ENCODE data around the gene GJA10. TPM values are rescaled to one million over a fixed set of nuclear protein-coding genes. Genes with fewer than 3 reads are reported as not detected.

The GJA10 gene
- polyA plus RNA-seq, 1 donor (not counting 4 experiments of a cell fraction or from before 2014, with no cell fraction given) = not detected

DNA sequence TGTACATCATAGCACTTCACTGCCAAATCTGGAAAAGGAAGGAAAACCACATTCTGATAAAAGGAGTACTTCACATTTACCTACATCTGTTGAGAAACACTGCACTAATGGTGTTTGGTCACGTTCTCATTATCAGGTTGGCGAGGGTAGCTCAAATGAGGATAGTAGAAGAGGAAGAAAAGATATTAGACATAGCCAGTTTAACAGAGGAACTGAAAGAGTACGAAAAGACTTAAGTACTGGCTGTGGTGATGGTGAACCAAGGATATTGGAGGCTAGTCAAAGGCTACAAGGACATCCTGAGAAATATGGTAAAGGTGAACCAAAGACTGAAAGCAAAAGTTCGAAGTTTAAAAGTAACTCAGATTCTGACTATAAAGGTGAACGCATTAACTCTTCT, 32.0 kb upstream of the GJA10 start:
- peaks cover 12 to 21% of the 10 kb centered on the region in 2 experiments for H3K36me3 ChIP-seq (ENCODE audit: control insufficient read depth in 2 of 2, extremely low read depth in 1 of 2, insufficient read depth in 2 of 2, low read length in 2 of 2)

DNA sequence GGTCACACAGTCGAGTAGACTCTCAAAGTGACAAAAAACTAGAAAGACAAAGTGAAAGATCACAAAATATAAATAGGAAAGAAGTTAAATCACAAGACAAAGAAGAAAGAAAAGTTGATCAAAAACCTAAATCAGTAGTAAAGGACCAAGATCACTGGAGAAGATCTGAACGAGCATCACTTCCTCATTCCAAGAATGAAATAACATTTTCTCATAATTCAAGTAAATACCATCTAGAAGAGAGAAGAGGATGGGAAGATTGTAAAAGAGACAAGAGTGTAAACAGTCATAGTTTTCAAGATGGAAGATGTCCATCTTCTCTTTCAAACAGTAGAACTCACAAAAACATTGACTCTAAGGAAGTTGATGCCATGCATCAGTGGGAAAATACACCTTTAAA, 31.6 kb upstream of the GJA10 start:
- no peak overlapping the region for H3K27ac ChIP-seq (ENCODE audit: control insufficient read depth, insufficient read depth, low read length)

More for the DNA sequence above, 32.0 kb upstream of the GJA10 start:
- Histone ChIP-seq H3K9ac (ENCODE audit: control insufficient read depth, extremely low read depth, insufficient read depth, low read length) (no peak overlapping the region), H4K20me1 (ENCODE audit: control insufficient read depth, extremely low read depth, insufficient read depth, low read length) (no peaks in the 10 kb centered on the region), H2AFZ (ENCODE audit: control insufficient read depth, low read length) (no peak overlapping the region), H3K4me2 (ENCODE audit: control insufficient read depth, extremely low read depth, insufficient read depth, low read depth, low read length) (no peak overlapping the region), H3K9me1 (ENCODE audit: control insufficient read depth, extremely low read depth, insufficient read depth, low read length) (no peaks in the 10 kb centered on the region), H3K27me3 (ENCODE audit: control insufficient read depth, extremely low read depth, insufficient read depth, low read length) (no peaks in the 10 kb centered on the region), H3K4me3 (ENCODE audit: control insufficient read depth in 2 of 3, extremely low read depth in 1 of 3, insufficient read depth in 2 of 3, low read depth in 1 of 3, low read length in 3 of 3) (no peak overlapping the region), H3K27ac (ENCODE audit: control insufficient read depth, insufficient read depth, low read length) (no peak overlapping the region), H3K79me2 (ENCODE audit: control insufficient read depth, insufficient read depth, low read length) (no peaks in the 10 kb centered on the region), H3K9me3 (ENCODE audit: control insufficient read depth, low read depth, low read length) (no peaks in the 10 kb centered on the region), H3K4me1 (ENCODE audit: control insufficient read depth, extremely low read depth, insufficient read depth, low read length) (no peaks in the 10 kb centered on the region)
- dilution Hi-C loops (cut with MboI; ENCODE audit: extremely low pct_ligation_motif_present, low sequenced_read_pairs) = no loop called here
- DNase-seq (ENCODE audit: low read depth, low spot score) = no peak
- TF ChIP-seq, protein P1, sequence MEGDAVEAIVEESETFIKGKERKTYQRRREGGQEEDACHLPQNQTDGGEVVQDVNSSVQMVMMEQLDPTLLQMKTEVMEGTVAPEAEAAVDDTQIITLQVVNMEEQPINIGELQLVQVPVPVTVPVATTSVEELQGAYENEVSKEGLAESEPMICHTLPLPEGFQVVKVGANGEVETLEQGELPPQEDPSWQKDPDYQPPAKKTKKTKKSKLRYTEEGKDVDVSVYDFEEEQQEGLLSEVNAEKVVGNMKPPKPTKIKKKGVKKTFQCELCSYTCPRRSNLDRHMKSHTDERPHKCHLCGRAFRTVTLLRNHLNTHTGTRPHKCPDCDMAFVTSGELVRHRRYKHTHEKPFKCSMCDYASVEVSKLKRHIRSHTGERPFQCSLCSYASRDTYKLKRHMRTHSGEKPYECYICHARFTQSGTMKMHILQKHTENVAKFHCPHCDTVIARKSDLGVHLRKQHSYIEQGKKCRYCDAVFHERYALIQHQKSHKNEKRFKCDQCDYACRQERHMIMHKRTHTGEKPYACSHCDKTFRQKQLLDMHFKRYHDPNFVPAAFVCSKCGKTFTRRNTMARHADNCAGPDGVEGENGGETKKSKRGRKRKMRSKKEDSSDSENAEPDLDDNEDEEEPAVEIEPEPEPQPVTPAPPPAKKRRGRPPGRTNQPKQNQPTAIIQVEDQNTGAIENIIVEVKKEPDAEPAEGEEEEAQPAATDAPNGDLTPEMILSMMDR (optimal IDR thresholded peaks at IDR 0.05 in 1 of 3, IDR thresholded peaks at IDR 0.05 in 1 of 3, conservative IDR thresholded peaks at IDR 0.05 in 1 of 3; ENCODE audit: extremely low read depth in 1 of 3, insufficient read depth in 2 of 3, low read length in 3 of 3) = no peak
- no peak for TF ChIP-seq EZH2 (IDR thresholded peaks at IDR 0.05; ENCODE audit: low read length)
- FAIRE-seq = no peak

More for the DNA sequence above, 31.6 kb upstream of the GJA10 start:
- H3K9ac ChIP-seq (ENCODE audit: control insufficient read depth, extremely low read depth, insufficient read depth, low read length) = no peak overlapping the region
- no peak overlapping the region for H3K4me3 ChIP-seq (ENCODE audit: control insufficient read depth in 2 of 3, extremely low read depth in 1 of 3, insufficient read depth in 2 of 3, low read depth in 1 of 3, low read length in 3 of 3)
- FAIRE-seq = peak; percentile 13
- H4K20me1 ChIP-seq (ENCODE audit: control insufficient read depth, extremely low read depth, insufficient read depth, low read length) = no peaks in the 10 kb centered on the region
- TF ChIP-seq, protein P1 (optimal IDR thresholded peaks at IDR 0.05 in 1 of 3, IDR thresholded peaks at IDR 0.05 in 1 of 3, conservative IDR thresholded peaks at IDR 0.05 in 1 of 3; ENCODE audit: extremely low read depth in 1 of 3, insufficient read depth in 2 of 3, low read length in 3 of 3) = no peak
- TF ChIP-seq EZH2 (IDR thresholded peaks at IDR 0.05; ENCODE audit: low read length) = no peak
- peaks cover 9 to 21% of the 10 kb centered on the region in 2 experiments for H3K36me3 ChIP-seq (ENCODE audit: control insufficient read depth in 2 of 2, extremely low read depth in 1 of 2, insufficient read depth in 2 of 2, low read length in 2 of 2)
- no peaks in the 10 kb centered on the region for H3K4me1 ChIP-seq (ENCODE audit: control insufficient read depth, extremely low read depth, insufficient read depth, low read length)
- H3K4me2 ChIP-seq (ENCODE audit: control insufficient read depth, extremely low read depth, insufficient read depth, low read depth, low read length) = no peak overlapping the region
- no peaks in the 10 kb centered on the region for H3K9me1 ChIP-seq (ENCODE audit: control insufficient read depth, extremely low read depth, insufficient read depth, low read length)
- no peaks in the 10 kb centered on the region for H3K27me3 ChIP-seq (ENCODE audit: control insufficient read depth, extremely low read depth, insufficient read depth, low read length)
- H3K79me2 ChIP-seq (ENCODE audit: control insufficient read depth, insufficient read depth, low read length) = no peaks in the 10 kb centered on the region
- no peak for DNase-seq (ENCODE audit: low read depth, low spot score)
- H2AFZ ChIP-seq (ENCODE audit: control insufficient read depth, low read length) = no peak overlapping the region
- H3K9me3 ChIP-seq (ENCODE audit: control insufficient read depth, low read depth, low read length) = no peaks in the 10 kb centered on the region
- dilution Hi-C loops (cut with MboI; ENCODE audit: extremely low pct_ligation_motif_present, low sequenced_read_pairs) = no loop called here
